HL-60 (cell line): ENCODE results near the gene PSMG3.

Source experiments
- CTCF ChIP-seq: IDR thresholded peaks from one replicate; pipeline ENCODE4 v1.5.1; 2011; ENCODE audit warnings: low read length, control low read depth, inconsistent platforms; ENCODE audit not compliant: insufficient read depth
- SPI1 ChIP-seq: IDR thresholded peaks from 2 replicates; pipeline ENCODE4 v1.6.1; 2012; ENCODE audit warnings: low read depth, mild to moderate bottlenecking, borderline replicate concordance

GRCh38 chr7:1569016-1569415, 816 bp downstream of the PSMG3 start:
- TF ChIP-seq CTCF (no peak), SPI1 (no peak)
